Neural cell (in vitro differentiated cells): ENCODE measurements around the gene GRID1.

Source experiments
- CTCF ChIP-seq: fragments of 450-650 bp; IDR thresholded peaks from 2 replicates; pipeline ENCODE4 v1.5.1; 2014; ENCODE audit warnings: antibody characterized with exemption, mild to moderate bottlenecking, moderate library complexity; ENCODE audit not compliant: poor library complexity, severe bottlenecking
- EP300 ChIP-seq: fragments of 450-650 bp; conservative IDR thresholded peaks from 2 replicates; pipeline ENCODE4 v1.6.1; 2014; ENCODE audit warnings: antibody characterized with exemption, mild to moderate bottlenecking, moderate library complexity; ENCODE audit not compliant: poor library complexity, severe bottlenecking
- EZH2 ChIP-seq: fragments of 200-600, 300-800 bp; shearing (Covaris generic), sonication (generic); IDR thresholded peaks from 2 replicates; pipeline ENCODE4 v1.6.1; 2014; ENCODE audit warnings: antibody characterized with exemption, low read length, borderline replicate concordance, mild to moderate bottlenecking; ENCODE audit not compliant: insufficient read depth, poor library complexity, severe bottlenecking
- POLR2AphosphoS5 ChIP-seq: IDR thresholded peaks from 2 replicates; pipeline ENCODE4 v1.6.1; 2012
- RAD21 ChIP-seq: fragments of 450-650 bp; conservative IDR thresholded peaks from 2 replicates; pipeline ENCODE4 v1.6.1; 2014; ENCODE audit warnings: antibody characterized with exemption, mild to moderate bottlenecking, moderate library complexity
- REST ChIP-seq: IDR thresholded peaks from 2 replicates; pipeline ENCODE4 v1.6.1; 2012; ENCODE audit warnings: borderline replicate concordance
- SMC3 ChIP-seq: fragments of 450-650 bp; conservative IDR thresholded peaks from 2 replicates; pipeline ENCODE4 v1.6.1; 2014; ENCODE audit warnings: antibody characterized with exemption, mild to moderate bottlenecking, moderate library complexity; ENCODE audit not compliant: poor library complexity
- TAF1 ChIP-seq: IDR thresholded peaks from 2 replicates; pipeline ENCODE4 v1.6.1; 2012; ENCODE audit warnings: low read depth

DNA sequence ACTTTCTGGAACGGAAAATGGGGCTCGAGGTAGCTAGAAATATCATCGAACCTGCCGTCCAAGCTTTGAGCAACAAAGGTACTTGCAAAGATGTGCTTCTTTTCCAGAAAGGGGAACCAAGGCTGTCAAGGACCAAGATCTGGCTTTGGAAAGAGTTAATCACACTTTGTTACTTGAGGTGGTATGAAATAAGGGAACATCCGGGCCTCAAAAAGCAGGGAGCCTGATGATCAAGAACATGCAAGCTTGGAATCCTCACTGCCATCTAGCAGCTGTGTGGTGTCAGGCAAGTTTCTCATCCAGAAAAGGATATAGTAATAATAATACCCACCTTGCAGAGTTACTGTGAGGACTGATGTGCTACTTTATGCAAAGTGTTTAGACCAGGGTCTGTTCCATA is 329.5 kb downstream of the GRID1 start:
- TF ChIP-seq POLR2AphosphoS5, result no peak
- TF ChIP-seq CTCF, result no peak
- no peak for TF ChIP-seq REST
- TF ChIP-seq TAF1, result no peak
- TF ChIP-seq EP300, result no peak
- TF ChIP-seq EZH2, result no peak
- no peak for TF ChIP-seq RAD21
- TF ChIP-seq SMC3, result no peak
